Erythroblast (primary cell): ENCODE measurements around the gene AMY1C.
"Not testable (repeated sequence)": the region's sequence is repeated elsewhere in the genome, so short reads cannot be mapped to it uniquely, and the experiment has no call there.

Experiments used
- DNase-seq, 2 experiments: peaks; one replicate each; lab custom pipeline; 2025; lab: John Stamatoyannopoulos, UW
- GATA1 ChIP-seq: IDR thresholded peaks from 2 replicates; pipeline ENCODE4 v1.6.1; 2011; ENCODE audit warnings: low read depth, mild to moderate bottlenecking, control low read depth, low read length, moderate library complexity
- POLR2A ChIP-seq: IDR thresholded peaks from 2 replicates; pipeline ENCODE4 v1.6.1; 2011; ENCODE audit warnings: mild to moderate bottlenecking, low read length

AMY1C gene

GRCh38 chr1:103749598-103749997 is at the start of gene AMY1C:
AMY1C (plus strand) TSS chr1:103749898; CDS start chr1:103750470, 572 bp downstream.
- DNase-seq: not testable (repeated sequence)

GRCh38 chr1:103700669-103701068 is 49.0 kb upstream of the AMY1C start:
- DNase-seq: not testable (repeated sequence)

GRCh38 chr1:103701256-103701655 is 48.4 kb upstream of the AMY1C start:
- not testable (repeated sequence) for DNase-seq

GRCh38 chr1:103707670-103708069 is 42.0 kb upstream of the AMY1C start:
- not testable (repeated sequence) for DNase-seq

- DNase-seq: not testable (repeated sequence)
Measured at GRCh38 chr1:103710381-103710780, 39.3 kb upstream of the AMY1C start.

- DNase-seq: not testable (repeated sequence)
Measured at GRCh38 chr1:103717404-103717803, 32.3 kb upstream of the AMY1C start.

- DNase-seq: not testable (repeated sequence)
Measured at GRCh38 chr1:103721473-103721872, 28.2 kb upstream of the AMY1C start.

- DNase-seq: not testable (repeated sequence)
Measured at GRCh38 chr1:103735334-103735733, 14.4 kb upstream of the AMY1C start.

GRCh38 chr1:103738031-103738430 is 11.7 kb upstream of the AMY1C start:
- not testable (repeated sequence) for DNase-seq

- DNase-seq: not testable (repeated sequence)
Measured at GRCh38 chr1:103744449-103744848, 5.2 kb upstream of the AMY1C start.

GRCh38 chr1:103745040-103745439 is 4.7 kb upstream of the AMY1C start:
- not testable (repeated sequence) for DNase-seq

- DNase-seq: not testable (repeated sequence)
Measured at GRCh38 chr1:103748273-103748672, 1.4 kb upstream of the AMY1C start.

GRCh38 chr1:103761896-103762295 is 12.2 kb downstream of the AMY1C start:
- no peak for DNase-seq
- TF ChIP-seq GATA1 (no peak), POLR2A (no peak)

- no peak for DNase-seq
- TF ChIP-seq GATA1 (no peak), POLR2A (no peak)
Measured at GRCh38 chr1:103779932-103780331, 30.2 kb downstream of the AMY1C start.

GRCh38 chr1:103783944-103784377 is 34.3 kb downstream of the AMY1C start:
- TF ChIP-seq POLR2A (no peak), GATA1 (no peak)
- DNase-seq: no peak

- no peak for TF ChIP-seq POLR2A
- no peak for TF ChIP-seq GATA1
- no peak for DNase-seq
Measured at GRCh38 chr1:103788377-103788776, 38.7 kb downstream of the AMY1C start.

- TF ChIP-seq GATA1 (no peak), POLR2A (no peak)
- DNase-seq: no peak
Measured at GRCh38 chr1:103790172-103790571, 40.5 kb downstream of the AMY1C start.
